ENCODE measurements around the gene NEK5.
"Not testable (repeated sequence)": the region's sequence is repeated elsewhere in the genome, so short reads cannot be mapped to it uniquely, and the experiment has no call there.

The NEK5 gene

DNA sequence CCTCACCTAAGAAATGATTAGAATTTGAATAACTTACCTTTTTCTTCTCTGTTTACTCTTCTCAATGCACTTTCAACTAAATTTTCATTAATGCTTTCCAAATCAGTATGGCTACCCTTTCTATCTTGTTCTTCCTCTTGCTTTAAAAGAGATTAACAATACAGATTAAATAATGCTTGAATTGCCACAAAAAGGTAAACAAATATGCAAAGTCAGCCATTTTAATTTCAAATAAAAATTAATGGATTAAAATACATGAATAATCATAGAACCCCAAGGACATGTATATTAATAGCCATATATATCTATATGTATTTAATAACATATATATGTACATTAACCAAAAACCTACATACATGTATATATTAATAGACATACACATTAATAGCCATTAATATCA is 7.9 kb upstream of the NEK5 start:
- no peak for DNase-seq

GRCh38 chr13:52130641-52131040 is 1.8 kb upstream of the NEK5 start:
- no peak for DNase-seq

GRCh38 chr13:52127783-52128702 is 830 bp downstream of the NEK5 start:
- peak; percentile 91 for DNase-seq

DNA sequence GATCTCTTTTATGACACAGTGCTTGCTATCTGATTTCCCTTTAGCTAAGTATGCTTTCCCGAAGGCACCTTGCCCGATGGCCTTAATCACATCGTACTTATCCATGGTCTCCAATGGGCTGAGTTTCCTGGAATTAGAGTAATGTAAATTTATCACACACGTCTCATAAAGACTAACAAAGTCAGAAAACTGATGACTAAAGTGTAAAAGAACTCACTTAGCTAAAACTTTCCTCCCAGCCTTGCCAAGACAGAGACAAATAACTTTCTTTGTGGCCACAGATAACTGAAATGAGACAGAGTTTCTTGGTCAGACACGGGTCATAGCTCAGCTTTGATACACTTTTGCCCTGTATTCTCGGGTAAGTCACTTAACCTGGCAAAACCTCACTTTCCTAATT is 1.5 kb downstream of the NEK5 start:
- no peak for DNase-seq

DNA sequence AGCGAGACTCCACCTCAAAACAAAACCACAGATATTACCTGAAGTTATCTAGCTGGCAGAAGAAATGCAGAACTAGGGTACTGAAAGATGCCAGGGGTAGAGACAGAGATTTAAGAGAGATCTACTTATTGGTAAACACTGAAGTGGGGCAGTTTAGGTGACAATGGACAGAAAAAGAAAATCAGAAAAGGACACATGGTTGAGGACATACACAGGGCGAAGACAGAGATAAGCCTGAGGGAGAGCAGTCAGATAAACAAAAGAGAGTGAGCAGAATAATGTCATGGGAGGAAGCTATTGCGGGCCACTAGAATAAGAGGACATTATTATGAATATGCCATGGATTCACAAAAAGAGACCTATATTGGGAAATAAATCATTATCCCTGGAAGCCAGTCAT is 3.3 kb downstream of the NEK5 start:
- no peak for DNase-seq

DNA sequence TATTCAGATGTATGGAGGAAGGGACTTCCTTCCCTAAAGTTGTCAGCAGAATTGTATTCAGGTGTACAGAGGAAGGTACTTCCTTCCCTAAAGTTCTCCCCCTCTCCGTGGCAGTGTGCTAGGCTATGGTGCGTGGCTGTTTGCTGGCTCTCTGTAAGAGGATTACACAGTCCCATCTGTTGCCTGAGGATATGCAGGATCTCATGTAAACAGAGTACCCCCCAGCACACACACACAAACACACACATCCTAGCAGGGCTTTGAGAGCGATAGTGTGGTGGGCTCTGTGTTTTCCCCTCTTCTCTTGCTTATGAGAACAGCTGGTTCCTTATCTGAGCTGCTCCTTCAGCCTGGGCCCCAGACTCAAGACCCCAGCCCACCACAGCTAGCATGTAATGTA is 10.3 kb downstream of the NEK5 start:
- peak; percentile 5 for DNase-seq

GRCh38 chr13:52118095-52118494 is 10.8 kb downstream of the NEK5 start:
- DNase-seq, result no peak

GRCh38 chr13:52112591-52112990 is 16.3 kb downstream of the NEK5 start:
- no peak for DNase-seq

- no peak for DNase-seq
Observed at GRCh38 chr13:52109116-52109670, 19.7 kb downstream of the NEK5 start.

- DNase-seq, result no peak
Observed at GRCh38 chr13:52105841-52106240, 23.0 kb downstream of the NEK5 start.

GRCh38 chr13:52104624-52105023 is 24.2 kb downstream of the NEK5 start:
- DNase-seq, result no peak

DNA sequence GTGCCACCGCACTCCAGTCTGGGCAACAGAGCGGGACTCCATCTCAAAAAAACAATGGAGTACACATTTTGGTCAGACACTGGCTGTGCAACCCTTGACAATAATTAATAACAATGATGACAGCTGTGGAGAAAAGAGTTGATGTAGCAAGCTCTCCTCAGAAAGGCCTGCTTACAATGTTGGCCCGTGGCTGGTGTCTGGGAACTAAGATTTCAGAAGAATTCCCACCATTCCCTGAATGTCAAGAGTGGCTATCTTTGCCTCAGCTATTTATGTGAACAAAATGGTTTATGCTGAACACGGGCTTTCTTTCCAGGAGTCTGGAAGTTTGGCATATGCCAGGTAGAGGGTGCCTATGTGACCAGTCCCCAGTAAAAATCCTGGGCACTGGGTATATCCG is 25.5 kb downstream of the NEK5 start:
- no peak for DNase-seq

GRCh38 chr13:52102423-52102822 is 26.4 kb downstream of the NEK5 start:
- DNase-seq, result not testable (repeated sequence)

GRCh38 chr13:52097197-52097596 is 31.7 kb downstream of the NEK5 start:
- DNase-seq, result no peak

- no peak for DNase-seq
Observed at GRCh38 chr13:52096748-52097147, 32.1 kb downstream of the NEK5 start.

GRCh38 chr13:52096062-52096461 is 32.8 kb downstream of the NEK5 start:
- no peak for DNase-seq

DNA sequence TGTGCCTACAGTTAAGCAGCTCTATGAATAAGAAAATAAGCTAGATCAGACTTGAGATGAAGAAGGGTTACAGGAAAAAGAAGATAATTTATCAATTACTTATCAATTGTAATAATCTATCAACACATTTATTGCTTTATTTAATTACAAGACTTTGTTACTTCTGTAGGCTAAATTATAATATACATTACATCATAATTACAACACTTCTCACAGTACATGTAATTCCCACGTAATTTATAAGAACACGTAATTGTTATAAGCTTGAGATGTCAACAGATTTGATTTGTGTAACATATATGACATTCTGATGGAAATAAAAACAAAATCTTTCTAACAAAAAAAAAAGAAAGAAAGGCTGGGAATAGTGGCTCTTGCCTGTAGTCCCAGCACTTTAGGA is 36.8 kb downstream of the NEK5 start:
- DNase-seq, result no peak

GRCh38 chr13:52091473-52091872 is 37.4 kb downstream of the NEK5 start:
- no peak for DNase-seq

- no peak for DNase-seq
Observed at GRCh38 chr13:52085421-52085820, 43.5 kb downstream of the NEK5 start.

- DNase-seq, result not testable (repeated sequence)
Observed at GRCh38 chr13:52084981-52085380, 43.9 kb downstream of the NEK5 start.

DNA sequence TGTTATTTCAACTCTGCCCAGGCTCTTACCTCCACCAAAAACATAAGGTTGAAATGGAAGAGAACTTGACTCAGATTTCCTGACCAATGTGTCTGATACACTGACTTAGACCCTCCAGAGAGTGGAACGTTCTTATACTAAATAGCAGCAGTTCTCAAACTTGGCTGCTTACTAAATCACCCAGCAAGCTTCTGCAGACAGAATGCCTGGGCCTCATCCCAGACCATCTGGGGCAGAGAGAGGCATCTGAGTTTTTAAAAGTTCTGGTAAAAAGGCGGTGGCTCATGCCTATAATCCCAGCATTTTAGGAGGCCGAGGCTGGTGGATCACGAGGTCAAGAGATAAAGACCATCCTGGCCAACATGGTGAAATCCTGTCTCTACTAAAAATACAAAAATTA is 46.3 kb downstream of the NEK5 start:
- no peak for DNase-seq

- DNase-seq, result not testable (repeated sequence)
Observed at GRCh38 chr13:52079891-52080290, 49.0 kb downstream of the NEK5 start.

DNA sequence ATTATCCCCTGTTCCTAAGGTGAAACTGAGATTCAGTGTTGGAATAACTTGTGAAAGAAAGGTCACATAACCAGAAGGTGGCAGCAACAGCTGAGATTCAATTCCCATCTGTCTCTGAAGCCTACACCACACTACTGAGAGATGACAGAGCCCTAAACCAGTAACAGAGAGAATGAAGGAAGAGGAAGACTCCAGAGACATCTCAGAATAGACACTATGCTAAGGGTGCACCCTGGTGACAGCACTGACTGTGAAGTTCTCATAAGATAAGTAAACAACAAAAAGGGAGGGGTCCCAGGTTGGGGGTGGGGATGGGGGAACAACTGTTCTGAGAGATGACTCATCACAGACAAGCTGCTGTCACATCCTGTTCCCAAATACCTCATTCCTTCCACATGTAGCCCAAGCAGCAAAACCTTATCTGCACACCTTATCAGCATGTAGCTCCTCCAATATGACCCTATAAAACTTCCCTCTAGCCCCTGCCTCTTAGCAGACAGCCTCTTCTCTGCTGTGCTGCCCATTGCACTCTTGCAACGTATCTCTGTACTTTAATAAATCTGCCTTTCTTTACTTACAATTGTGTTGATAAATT is 57.8 kb downstream of the NEK5 start:
- DNase-seq, result no peak

- DNase-seq, result peak; percentile 15
Observed at GRCh38 chr13:52067237-52067636, 61.6 kb downstream of the NEK5 start.

Data from eye (tissue), 1 donor.